OCI-LY1 (cell line): ENCODE data around the gene ISG20.
A peak's percentile ranks its signal among the peaks of the same experiment; 100 is the strongest.

ENCODE experiments used
- H2AFZ ChIP-seq: fragments of 200-600 bp; sonication (generic), shearing (Covaris generic); 2 replicates; pipeline ENCODE4 v1.6.0; 2014; ENCODE audit warnings: antibody characterized with exemption, mild to moderate bottlenecking, low read length
- H3F3A ChIP-seq: fragments of 200-600 bp; sonication (generic), shearing (Covaris generic); 2 replicates; pipeline ENCODE4 v1.6.0; 2014; ENCODE audit warnings: mild to moderate bottlenecking, antibody characterized with exemption, low read length, moderate library complexity; ENCODE audit not compliant: insufficient read depth
- H3K27ac ChIP-seq: fragments of 200-600 bp; sonication (generic); 2 replicates; pipeline ENCODE4 v1.5.1; 2014; ENCODE audit warnings: low read length, mixed run types, mild to moderate bottlenecking, low read depth; ENCODE audit not compliant: poor library complexity, severe bottlenecking
- H3K27me3 ChIP-seq: fragments of 200-600 bp; sonication (generic); 2 replicates; pipeline ENCODE4 v1.6.0; 2014; ENCODE audit warnings: antibody characterized with exemption, mild to moderate bottlenecking, low read length, moderate library complexity; ENCODE audit not compliant: insufficient read depth
- H3K36me3 ChIP-seq: fragments of 200-600 bp; sonication (generic); 2 replicates; pipeline ENCODE4 v1.6.1; 2014; ENCODE audit warnings: mild to moderate bottlenecking, antibody characterized with exemption, low read length, moderate library complexity, mixed read lengths; ENCODE audit not compliant: insufficient read depth
- H3K4me1 ChIP-seq: fragments of 200-600 bp; sonication (generic); 2 replicates; pipeline ENCODE4 v1.5.1; 2014; ENCODE audit warnings: mild to moderate bottlenecking, low read length, moderate library complexity; ENCODE audit not compliant: insufficient read depth, severe bottlenecking
- H3K4me2 ChIP-seq: fragments of 200-600 bp; sonication (generic), shearing (Covaris generic); 2 replicates; pipeline ENCODE4 v1.6.1; 2014; ENCODE audit warnings: low read length
- H3K4me3 ChIP-seq: fragments of 200-600 bp; sonication (generic); 2 replicates; pipeline ENCODE4 v1.5.1; 2014; ENCODE audit warnings: low read length, low read depth, mild to moderate bottlenecking, mixed read lengths; ENCODE audit not compliant: poor library complexity, severe bottlenecking
- H3K79me2 ChIP-seq: fragments of 200-600 bp; shearing (Covaris generic); 2 replicates; pipeline ENCODE4 v1.6.1; 2016; ENCODE audit warnings: mixed run types, low read length, mixed read lengths; ENCODE audit not compliant: insufficient read depth
- H3K9ac ChIP-seq: fragments of 200-600 bp; sonication (generic), shearing (Covaris generic); 2 replicates; pipeline ENCODE4 v1.6.1; 2014; ENCODE audit warnings: mild to moderate bottlenecking, low read length, mixed read lengths
- H3K9me2 ChIP-seq: fragments of 200-600 bp; sonication (generic), shearing (Covaris generic); 2 replicates; pipeline ENCODE4 v1.6.1; 2014; ENCODE audit warnings: low read depth, mild to moderate bottlenecking, low read length, mixed read lengths
- H3K9me3 ChIP-seq: fragments of 200-600 bp; shearing (Covaris generic); 2 replicates; pipeline ENCODE4 v1.6.1; 2014; ENCODE audit warnings: low read length, mixed read lengths
- H4K20me1 ChIP-seq: fragments of 200-600 bp; sonication (generic), shearing (Covaris generic); 2 replicates; pipeline ENCODE4 v1.6.0; 2016; ENCODE audit warnings: mild to moderate bottlenecking, low read length; ENCODE audit not compliant: insufficient read depth
- CTCF ChIP-seq: fragments of 200-600 bp; sonication (generic), shearing (Covaris generic); IDR thresholded peaks from 2 replicates; pipeline ENCODE4 v1.5.1; 2017; ENCODE audit warnings: mild to moderate bottlenecking, antibody characterized with exemption, low read length, moderate library complexity, mixed read lengths
- EZH2 ChIP-seq: fragments of 200-600 bp; sonication (generic), shearing (Covaris generic); IDR thresholded peaks from 2 replicates; pipeline ENCODE4 v1.8.0; 2017; ENCODE audit warnings: borderline replicate concordance, mixed run types, mild to moderate bottlenecking, antibody characterized with exemption, low read length, moderate library complexity, mixed read lengths

ISG20 gene

GRCh38 chr15:88654430-88655102 lies 15.8 kb downstream of the ISG20 start:
- no peak overlapping the region for H3K9ac ChIP-seq
- no peak overlapping the region for H3K27ac ChIP-seq
- peaks cover 22% of the 10 kb centered on the region for H3K4me1 ChIP-seq
- no peaks in the 10 kb centered on the region for H3K79me2 ChIP-seq
- no peak overlapping the region for H3K4me2 ChIP-seq
- H3K4me3 ChIP-seq, result no peak overlapping the region
- TF ChIP-seq EZH2, result no peak
- no peak for TF ChIP-seq CTCF
- no peaks in the 10 kb centered on the region for H4K20me1 ChIP-seq
- no peaks in the 10 kb centered on the region for H3K9me2 ChIP-seq
- no peaks in the 10 kb centered on the region for H3K36me3 ChIP-seq
- no peaks in the 10 kb centered on the region for H3K9me3 ChIP-seq
- no peak overlapping the region for H2AFZ ChIP-seq
- no peaks in the 10 kb centered on the region for H3F3A ChIP-seq
- H3K27me3 ChIP-seq, result no peaks in the 10 kb centered on the region

DNA sequence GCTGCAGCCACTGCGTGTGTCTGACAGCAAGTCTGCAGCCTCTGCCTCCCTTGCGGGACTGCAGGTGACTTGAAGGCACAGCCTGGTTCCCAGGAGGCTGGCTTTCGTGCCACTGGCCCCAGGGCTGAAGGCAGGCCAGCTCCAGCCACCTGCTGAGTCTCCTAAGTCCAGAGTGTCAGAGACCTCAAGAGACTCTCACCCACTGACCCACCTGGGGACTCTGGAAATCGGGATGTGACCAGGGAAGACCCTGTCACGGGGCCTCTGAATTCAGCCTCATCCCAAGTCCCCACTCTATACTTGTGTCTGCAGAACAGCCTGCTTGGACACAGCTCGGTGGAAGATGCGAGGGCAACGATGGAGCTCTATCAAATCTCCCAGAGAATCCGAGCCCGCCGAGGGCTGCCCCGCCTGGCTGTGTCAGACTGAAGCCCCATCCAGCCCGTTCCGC lies 16.3 kb downstream of the ISG20 start:
- no peaks in the 10 kb centered on the region for H3K27me3 ChIP-seq
- H3K27ac ChIP-seq, result no peak overlapping the region
- H4K20me1 ChIP-seq, result no peaks in the 10 kb centered on the region
- no peaks in the 10 kb centered on the region for H3K79me2 ChIP-seq
- H3K4me1 ChIP-seq, result peaks cover 22% of the 10 kb centered on the region
- no peaks in the 10 kb centered on the region for H3F3A ChIP-seq
- H3K9me3 ChIP-seq, result no peaks in the 10 kb centered on the region
- H3K9me2 ChIP-seq, result no peaks in the 10 kb centered on the region
- H3K9ac ChIP-seq, result no peak overlapping the region
- H3K36me3 ChIP-seq, result no peaks in the 10 kb centered on the region
- no peak for TF ChIP-seq EZH2
- TF ChIP-seq CTCF, result no peak
- no peak overlapping the region for H2AFZ ChIP-seq
- no peak overlapping the region for H3K4me3 ChIP-seq
- no peak overlapping the region for H3K4me2 ChIP-seq

GRCh38 chr15:88655800-88656488 lies 17.1 kb downstream of the ISG20 start:
- Histone ChIP-seq H3K27ac (peak overlapping the region; percentile 69), H3K9me3 (no peaks in the 10 kb centered on the region), H3K9me2 (no peaks in the 10 kb centered on the region), H3K4me1 (peaks cover 22% of the 10 kb centered on the region), H3K4me2 (no peak overlapping the region), H3K79me2 (no peaks in the 10 kb centered on the region), H3K9ac (no peak overlapping the region), H3K36me3 (no peaks in the 10 kb centered on the region), H3F3A (no peaks in the 10 kb centered on the region), H4K20me1 (no peaks in the 10 kb centered on the region), H3K4me3 (no peak overlapping the region), H3K27me3 (no peaks in the 10 kb centered on the region), H2AFZ (no peak overlapping the region)
- TF ChIP-seq CTCF (no peak), EZH2 (no peak)
